Thyroid gland (tissue), 4 donors: ENCODE measurements around the gene ASCC3.

Experiments
- POLR2A ChIP-seq, 2 donors: fragments of 450-650 bp; IDR thresholded peaks; one replicate each; pipeline ENCODE4 v1.6.1; 2017; ENCODE audit warnings: antibody characterized with exemption in 2 of 2, mild to moderate bottlenecking in 2 of 2, moderate library complexity in 1 of 2
- TF ChIP-seq, protein P1 (sequence below), 6 experiments: fragments of 200-600 bp in 3 of 6; fragments of 450-650 bp in 3 of 6; sonication (generic) in 3 of 6; IDR thresholded peaks; one replicate each; pipeline ENCODE4 v1.5.1; 2016 to 2019; ENCODE audit warnings: antibody characterized with exemption in 6 of 6, mild to moderate bottlenecking in 2 of 6, inconsistent platforms in 1 of 6, moderate library complexity in 1 of 6

- TF ChIP-seq, protein P1, sequence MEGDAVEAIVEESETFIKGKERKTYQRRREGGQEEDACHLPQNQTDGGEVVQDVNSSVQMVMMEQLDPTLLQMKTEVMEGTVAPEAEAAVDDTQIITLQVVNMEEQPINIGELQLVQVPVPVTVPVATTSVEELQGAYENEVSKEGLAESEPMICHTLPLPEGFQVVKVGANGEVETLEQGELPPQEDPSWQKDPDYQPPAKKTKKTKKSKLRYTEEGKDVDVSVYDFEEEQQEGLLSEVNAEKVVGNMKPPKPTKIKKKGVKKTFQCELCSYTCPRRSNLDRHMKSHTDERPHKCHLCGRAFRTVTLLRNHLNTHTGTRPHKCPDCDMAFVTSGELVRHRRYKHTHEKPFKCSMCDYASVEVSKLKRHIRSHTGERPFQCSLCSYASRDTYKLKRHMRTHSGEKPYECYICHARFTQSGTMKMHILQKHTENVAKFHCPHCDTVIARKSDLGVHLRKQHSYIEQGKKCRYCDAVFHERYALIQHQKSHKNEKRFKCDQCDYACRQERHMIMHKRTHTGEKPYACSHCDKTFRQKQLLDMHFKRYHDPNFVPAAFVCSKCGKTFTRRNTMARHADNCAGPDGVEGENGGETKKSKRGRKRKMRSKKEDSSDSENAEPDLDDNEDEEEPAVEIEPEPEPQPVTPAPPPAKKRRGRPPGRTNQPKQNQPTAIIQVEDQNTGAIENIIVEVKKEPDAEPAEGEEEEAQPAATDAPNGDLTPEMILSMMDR (IDR thresholded peaks at IDR 0.05) = no peak
- no peak for TF ChIP-seq POLR2A (IDR thresholded peaks at IDR 0.05)
Measured at GRCh38 chr6:100731411-100731810, 149.7 kb downstream of the ASCC3 start.
